Spleen (tissue), 7 donors: ENCODE data around the gene SSU72.

Source experiments
- CTCF ChIP-seq, 11 experiments: fragments of 200-600 bp in 7 of 11; fragments of 450-650 bp in 4 of 11; sonication (generic) in 4 of 11; IDR thresholded peaks in 8 of 11; conservative IDR thresholded peaks in 3 of 11; 1 replicate in 7 of 11; 2 replicates in 4 of 11; pipeline versions ENCODE4 v1.4.0 to v1.8.0; 2016 to 2021; ENCODE audit warnings: antibody characterized with exemption in 11 of 11, inconsistent platforms in 4 of 11, mild to moderate bottlenecking in 1 of 11
- POLR2A ChIP-seq, 3 donors: fragments of 450-650 bp; IDR thresholded peaks; one replicate each; pipeline ENCODE4 v1.5.1; 2017; ENCODE audit warnings: antibody characterized with exemption in 3 of 3, mild to moderate bottlenecking in 1 of 3
- donor health status: DM: no; HTN: no; CAD: no; lungs with moderate emphysema.
- donor health status: DM: no; HTN: no; CAD: no.
- donor health status: DM: no; HTN: no; CAD: no.

GRCh38 chr1:1609822-1610485, 35.3 kb upstream of the SSU72 start:
- TF ChIP-seq CTCF (IDR thresholded peaks at IDR 0.05 in 8 of 11, conservative IDR thresholded peaks at IDR 0.05 in 3 of 11): no peak
- TF ChIP-seq POLR2A (IDR thresholded peaks at IDR 0.05): no peak
